K562 (cell line): ENCODE results near the gene TMEM150A. TPM values are rescaled to one million over a fixed set of nuclear protein-coding genes. Genes with fewer than 3 reads are reported as not detected.

Source experiments
- AFF1 ChIP-seq, 2 experiments: fragments of 450-650 bp; IDR thresholded peaks; 2 replicates each; pipeline ENCODE4 v1.6.1; 2018; ENCODE audit warnings: mild to moderate bottlenecking in 2 of 2, low read depth in 1 of 2; ENCODE audit not compliant: partially characterized antibody in 2 of 2
- CCNT2 ChIP-seq: IDR thresholded peaks from 2 replicates; pipeline ENCODE4 v1.6.1; 2011; ENCODE audit warnings: borderline replicate concordance, low read depth, mild to moderate bottlenecking, moderate library complexity, mixed read lengths, low read length; ENCODE audit not compliant: insufficient read length; ENCODE audit errors: extremely low read depth
- RBM22 ChIP-seq: fragments of 200-400 bp; formaldehyde crosslinking; IDR thresholded peaks from 2 replicates; pipeline ENCODE4 v1.6.1; 2018; ENCODE audit warnings: low read length, low read depth; ENCODE audit not compliant: poor library complexity, severe bottlenecking
- ZFP91 ChIP-seq: sonication (generic); formaldehyde crosslinking; IDR thresholded peaks from 2 replicates; pipeline ENCODE4 v1.8.0; 2022; ENCODE audit warnings: mild to moderate bottlenecking, missing genetic modification reagents
- ZNF253 ChIP-seq: fragments of 250-450 bp; sonication (Bioruptor Pico); conservative IDR thresholded peaks from 2 replicates; pipeline ENCODE4 v1.6.1; 2021; ENCODE audit warnings: mild to moderate bottlenecking
- ZNF766 ChIP-seq: fragments of 200-800 bp; sonication (Bioruptor generic); conservative IDR thresholded peaks from 2 replicates; pipeline ENCODE4 v1.6.1; 2016; ENCODE audit warnings: missing genetic modification characterization, missing compliant biosample characterization
- polyA plus RNA-seq, 8 experiments: library from polyadenylated mRNA; depleted of rRNA in 4 of 8; stranded (reverse) in 5 of 8; unstranded in 3 of 8; fragments of >200 nt; fragmentation: Nextera tagmentation in 2 of 8; fragmentation: Illumina TruSeq in 1 of 8; extraction: Ambion mirVana in 2 of 8; extraction: Trizol in 1 of 8; gene quantifications; 2 replicates each; pipeline versions ENCODE4 v1.2.1 to v1.2.3, GENCODE V29; 2011 to 2014; ENCODE audit warnings: inconsistent platforms in 1 of 8, missing spikeins in 1 of 8
- total RNA-seq, 7 experiments: library from RNA; depleted of rRNA in 6 of 7; stranded (reverse); fragments of >200 nt in 6 of 7; fragmentation: Illumina TruSeq in 2 of 7; extraction: Trizol in 2 of 7; gene quantifications; 2 replicates each; pipeline versions ENCODE4 v1.2.1 to v1.2.3, GENCODE V29; 2011 to 2021; ENCODE audit warnings: low replicate concordance in 1 of 7
- TF ChIP-seq, protein P1 (sequence below): fragments of 450-650 bp; IDR thresholded peaks from 2 replicates; pipeline ENCODE4 v1.6.1; 2018; ENCODE audit not compliant: partially characterized antibody
- TF ChIP-seq, protein P2 (sequence below): sonication (generic); formaldehyde crosslinking; IDR thresholded peaks from 2 replicates; pipeline ENCODE4 v1.5.0; 2020; ENCODE audit warnings: missing genetic modification reagents
- TF ChIP-seq, protein P3 (sequence below): conservative IDR thresholded peaks from 2 replicates; pipeline ENCODE4 v1.6.1; 2011; ENCODE audit warnings: low read depth, mild to moderate bottlenecking, low read length; ENCODE audit not compliant: control insufficient read depth

The TMEM150A gene
- total and polyA plus RNA-seq, 9 of the 15 experiments (the other 6 are each of a cell fraction or from before 2014, with no cell fraction given): 3.9 to 17.1 (median 8.4) TPM

- TF ChIP-seq AFF1 (IDR thresholded peaks at IDR 0.05; ENCODE audit: low read depth in 1 of 2, partially characterized antibody in 2 of 2) (peak in 1 of 2 experiments; percentile 23), ZNF766 (CRISPR knock-in tag) (peak; percentile 43; the same call in 1 of the 2 replicates), ZNF253 (CRISPR knock-in tag) (no peak), ZFP91 (no peak), CCNT2 (no peak), RBM22 (no peak)
- TF ChIP-seq, protein P1, sequence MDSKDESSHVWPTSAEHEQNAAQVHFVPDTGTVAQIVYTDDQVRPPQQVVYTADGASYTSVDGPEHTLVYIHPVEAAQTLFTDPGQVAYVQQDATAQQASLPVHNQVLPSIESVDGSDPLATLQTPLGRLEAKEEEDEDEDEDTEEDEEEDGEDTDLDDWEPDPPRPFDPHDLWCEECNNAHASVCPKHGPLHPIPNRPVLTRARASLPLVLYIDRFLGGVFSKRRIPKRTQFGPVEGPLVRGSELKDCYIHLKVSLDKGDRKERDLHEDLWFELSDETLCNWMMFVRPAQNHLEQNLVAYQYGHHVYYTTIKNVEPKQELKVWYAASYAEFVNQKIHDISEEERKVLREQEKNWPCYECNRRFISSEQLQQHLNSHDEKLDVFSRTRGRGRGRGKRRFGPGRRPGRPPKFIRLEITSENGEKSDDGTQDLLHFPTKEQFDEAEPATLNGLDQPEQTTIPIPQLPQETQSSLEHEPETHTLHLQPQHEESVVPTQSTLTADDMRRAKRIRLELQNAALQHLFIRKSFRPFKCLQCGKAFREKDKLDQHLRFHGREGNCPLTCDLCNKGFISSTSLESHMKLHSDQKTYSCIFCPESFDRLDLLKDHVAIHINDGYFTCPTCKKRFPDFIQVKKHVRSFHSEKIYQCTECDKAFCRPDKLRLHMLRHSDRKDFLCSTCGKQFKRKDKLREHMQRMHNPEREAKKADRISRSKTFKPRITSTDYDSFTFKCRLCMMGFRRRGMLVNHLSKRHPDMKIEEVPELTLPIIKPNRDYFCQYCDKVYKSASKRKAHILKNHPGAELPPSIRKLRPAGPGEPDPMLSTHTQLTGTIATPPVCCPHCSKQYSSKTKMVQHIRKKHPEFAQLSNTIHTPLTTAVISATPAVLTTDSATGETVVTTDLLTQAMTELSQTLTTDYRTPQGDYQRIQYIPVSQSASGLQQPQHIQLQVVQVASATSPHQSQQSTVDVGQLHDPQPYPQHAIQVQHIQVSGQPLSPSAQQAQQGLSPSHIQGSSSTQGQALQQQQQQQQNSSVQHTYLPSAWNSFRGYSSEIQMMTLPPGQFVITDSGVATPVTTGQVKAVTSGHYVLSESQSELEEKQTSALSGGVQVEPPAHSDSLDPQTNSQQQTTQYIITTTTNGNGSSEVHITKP: no peak
- TF ChIP-seq, protein P2, sequence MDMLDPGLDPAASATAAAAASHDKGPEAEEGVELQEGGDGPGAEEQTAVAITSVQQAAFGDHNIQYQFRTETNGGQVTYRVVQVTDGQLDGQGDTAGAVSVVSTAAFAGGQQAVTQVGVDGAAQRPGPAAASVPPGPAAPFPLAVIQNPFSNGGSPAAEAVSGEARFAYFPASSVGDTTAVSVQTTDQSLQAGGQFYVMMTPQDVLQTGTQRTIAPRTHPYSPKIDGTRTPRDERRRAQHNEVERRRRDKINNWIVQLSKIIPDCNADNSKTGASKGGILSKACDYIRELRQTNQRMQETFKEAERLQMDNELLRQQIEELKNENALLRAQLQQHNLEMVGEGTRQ (CRISPR knock-in tag): peak; percentile 91
- TF ChIP-seq, protein P3, sequence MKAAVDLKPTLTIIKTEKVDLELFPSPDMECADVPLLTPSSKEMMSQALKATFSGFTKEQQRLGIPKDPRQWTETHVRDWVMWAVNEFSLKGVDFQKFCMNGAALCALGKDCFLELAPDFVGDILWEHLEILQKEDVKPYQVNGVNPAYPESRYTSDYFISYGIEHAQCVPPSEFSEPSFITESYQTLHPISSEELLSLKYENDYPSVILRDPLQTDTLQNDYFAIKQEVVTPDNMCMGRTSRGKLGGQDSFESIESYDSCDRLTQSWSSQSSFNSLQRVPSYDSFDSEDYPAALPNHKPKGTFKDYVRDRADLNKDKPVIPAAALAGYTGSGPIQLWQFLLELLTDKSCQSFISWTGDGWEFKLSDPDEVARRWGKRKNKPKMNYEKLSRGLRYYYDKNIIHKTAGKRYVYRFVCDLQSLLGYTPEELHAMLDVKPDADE: peak; percentile 62; the same call in 1 of the 2 replicates
These were observed 7.0 kb downstream of the TMEM150A start, which contains the start of gene RNF181 (continued) for GRCh38 chr2:85595301-85596025.
